Muscle of back (tissue), 11 donors: Measurements from ENCODE around the gene B3GALT5. TPM values are rescaled to one million over a fixed set of nuclear protein-coding genes. Genes with fewer than 3 reads are reported as not detected.
A peak's percentile ranks its signal among the peaks of the same experiment; 100 is the strongest.

Source experiments
- DNase-seq, 3 donors: peaks; one replicate each; pipeline versions ENCODE4 v3.0.0 to v3.0.0-alpha.2; 2013
- polyA plus RNA-seq, 10 donors: library from polyadenylated mRNA; unstranded; fragments of 120-200 nt; gene quantifications; one replicate each; pipeline ENCODE4 v1.2.1, GENCODE V29; 2013; ENCODE audit not compliant: insufficient read length in 10 of 10

The B3GALT5 gene
- polyA plus RNA-seq, 10 donors: 0.08 to 0.50 (median 0.23) TPM

DNA sequence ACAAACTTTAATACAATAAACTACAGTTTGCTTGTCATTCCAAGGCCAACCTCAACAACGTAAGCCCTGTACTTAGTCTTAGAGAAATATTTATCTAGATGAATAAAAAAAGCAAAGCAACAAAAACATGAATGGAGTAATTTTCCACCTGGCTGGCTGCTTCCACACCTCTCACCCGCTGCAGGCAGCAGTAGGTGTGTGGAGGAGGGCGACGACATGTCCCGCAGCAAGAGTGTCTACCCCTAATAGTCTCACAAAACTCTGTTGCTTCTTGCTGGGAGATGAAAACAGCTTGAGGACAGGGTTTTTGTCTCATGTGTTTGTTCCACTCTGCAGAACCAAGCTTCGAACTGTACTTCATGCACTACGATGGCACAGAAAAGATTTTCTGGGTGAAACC lies 83.5 kb downstream of the B3GALT5 start:
- no peak for DNase-seq

DNA sequence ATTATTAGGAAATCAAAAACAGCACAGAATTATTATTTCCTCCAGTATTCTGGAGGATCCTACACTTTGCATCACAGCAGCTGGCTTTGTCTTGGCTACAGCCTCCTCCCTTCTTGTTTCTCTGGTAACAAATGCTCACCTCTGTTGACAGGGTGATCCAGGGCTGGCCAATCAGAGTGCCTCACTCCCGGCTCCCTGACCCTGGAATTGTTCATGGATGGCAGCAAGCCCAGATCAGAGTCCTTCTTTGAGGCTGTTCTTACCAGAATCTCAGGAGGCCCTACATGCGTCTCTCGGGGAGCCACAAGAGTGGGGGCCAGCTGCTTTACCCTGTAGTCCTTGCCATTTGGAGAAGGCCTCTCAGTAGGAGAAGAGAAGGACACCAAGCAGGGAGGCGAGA lies 83.9 kb downstream of the B3GALT5 start:
- peak in 1 of 3 donors; percentile 37 for DNase-seq

DNA sequence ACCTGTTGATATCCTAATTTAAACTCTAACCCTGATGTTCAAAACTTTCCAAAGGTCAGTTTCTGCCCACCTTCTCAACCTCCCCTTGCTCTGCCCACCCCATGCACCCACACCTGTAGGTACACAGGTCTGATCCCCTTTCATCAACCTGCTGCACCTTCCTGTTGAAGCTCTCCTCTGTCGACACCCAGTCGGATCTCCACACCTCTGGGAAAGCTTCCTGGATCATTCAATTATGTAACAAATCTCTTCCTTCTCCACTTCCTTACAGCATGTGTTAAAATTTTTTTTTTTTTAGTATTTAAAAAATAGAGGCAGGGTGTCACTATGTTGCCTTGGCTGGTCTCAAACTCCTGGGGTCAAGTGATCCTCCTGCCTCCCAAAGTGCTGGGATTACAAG lies 87.6 kb downstream of the B3GALT5 start:
- no peak for DNase-seq

DNA sequence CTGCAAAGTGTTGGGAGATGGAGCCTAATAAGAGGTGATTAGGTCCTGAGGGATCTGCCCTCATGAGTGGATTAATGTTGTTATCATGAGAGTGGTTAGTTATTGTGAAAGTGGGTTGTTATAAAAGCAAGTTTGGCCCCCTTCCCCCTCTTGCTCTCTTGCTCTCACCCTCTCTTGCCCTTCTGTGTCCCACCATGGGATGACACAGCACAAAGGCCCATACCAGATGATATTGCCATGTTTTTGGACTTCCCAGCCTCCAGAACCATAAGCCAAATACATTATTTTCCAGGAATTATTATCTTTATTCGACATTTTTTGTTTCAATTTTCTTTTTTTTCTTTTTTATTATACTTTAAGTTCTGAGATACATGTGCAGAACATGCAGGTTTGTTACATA lies 90.8 kb downstream of the B3GALT5 start:
- no peak for DNase-seq

DNA sequence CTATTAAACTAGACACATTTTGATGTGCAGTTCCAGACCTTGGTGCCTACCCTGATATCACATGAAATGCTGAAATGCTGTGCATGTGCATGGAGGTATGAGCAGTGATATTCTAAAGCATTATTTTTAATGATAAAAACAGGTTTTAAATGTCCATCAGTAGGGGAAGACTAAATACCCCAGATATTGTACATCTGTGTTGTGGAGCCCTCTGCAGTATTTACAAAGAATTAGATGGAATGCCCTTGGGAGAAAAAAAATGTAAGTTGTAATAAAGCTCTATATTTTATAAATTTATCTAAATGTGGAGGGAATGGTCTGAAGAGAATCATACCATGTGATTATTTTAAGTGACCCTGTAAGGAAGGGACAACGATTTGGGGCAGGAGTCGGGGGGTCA lies 93.1 kb downstream of the B3GALT5 start:
- no peak for DNase-seq

DNA sequence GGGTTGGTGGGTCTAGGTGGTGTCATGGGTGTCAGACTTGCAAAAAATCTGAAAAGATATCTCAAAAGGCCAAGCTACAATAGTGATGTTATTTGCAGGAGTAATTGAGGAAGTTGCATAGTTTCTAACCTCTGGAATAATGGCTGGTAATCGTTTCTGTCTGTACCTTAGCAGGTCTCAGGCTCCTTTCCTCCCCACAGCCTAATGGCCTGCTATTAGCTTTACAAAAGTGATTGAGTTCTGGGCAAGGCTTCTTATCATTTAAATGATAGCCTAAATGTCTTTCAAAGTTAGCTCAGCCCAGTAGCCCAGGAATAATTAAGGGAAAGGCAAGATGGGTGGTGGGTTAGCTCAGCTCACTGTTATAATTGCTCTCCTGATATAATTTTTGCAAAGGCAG lies 94.6 kb downstream of the B3GALT5 start:
- no peak for DNase-seq

DNA sequence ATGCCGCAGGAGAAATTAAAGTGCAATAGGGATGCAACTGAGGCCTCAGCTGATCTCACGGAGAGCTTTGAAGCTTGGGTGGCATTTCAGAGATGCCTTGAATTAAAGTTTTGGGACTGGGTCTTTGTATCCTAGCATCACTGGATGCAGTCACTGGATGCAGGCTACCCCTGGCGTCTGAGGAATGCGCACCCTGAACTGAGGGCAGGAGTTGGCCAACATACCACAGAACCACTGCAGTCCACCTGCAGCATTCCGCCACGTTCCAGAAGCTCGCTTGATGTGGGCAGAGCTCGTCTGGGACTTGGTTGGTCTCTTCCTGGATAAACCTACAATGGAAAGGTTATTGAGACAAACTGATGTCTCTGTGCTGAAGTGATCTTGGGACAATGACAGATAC lies 98.1 kb downstream of the B3GALT5 start:
- no peak for DNase-seq

DNA sequence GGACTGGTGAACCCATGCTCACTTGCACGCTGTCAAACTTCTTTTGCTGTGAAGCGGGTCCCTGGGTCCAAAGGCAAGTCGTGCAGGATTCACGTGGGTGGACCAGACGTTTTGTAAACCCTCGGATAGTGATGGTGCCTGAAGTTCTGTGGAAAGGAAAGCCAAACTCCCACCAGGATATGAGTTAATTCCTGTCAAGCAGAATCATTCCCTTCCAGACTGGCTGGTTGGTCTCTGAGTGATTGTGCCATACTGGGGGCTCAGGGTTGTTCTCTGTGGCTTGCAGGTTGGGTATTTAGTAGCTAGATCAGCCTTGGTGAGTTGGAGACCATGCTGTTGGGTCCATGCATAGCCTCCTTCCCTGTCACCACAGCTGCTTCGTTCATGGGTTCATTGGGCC lies 99.5 kb downstream of the B3GALT5 start:
- DNase-seq: no peak

DNA sequence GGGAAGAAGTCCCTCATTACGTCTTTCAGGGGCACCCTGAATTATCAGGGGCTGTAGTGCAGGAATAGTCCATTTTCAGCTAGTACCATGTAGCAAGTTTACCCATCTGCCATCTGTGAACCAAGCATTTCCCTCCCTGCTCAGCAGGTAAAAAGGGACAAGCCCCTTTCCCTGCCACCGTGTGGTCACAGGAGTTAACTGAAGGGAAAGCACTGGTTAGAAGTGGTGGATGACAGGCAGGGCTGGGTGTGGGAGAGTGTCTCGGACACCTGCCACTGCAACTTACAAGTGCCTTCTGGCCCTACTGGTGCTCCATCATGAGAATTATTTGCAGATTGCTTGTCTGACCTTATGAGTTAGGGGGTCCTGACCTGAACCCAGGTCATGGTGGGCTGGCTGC lies 100.2 kb downstream of the B3GALT5 start:
- DNase-seq: no peak

DNA sequence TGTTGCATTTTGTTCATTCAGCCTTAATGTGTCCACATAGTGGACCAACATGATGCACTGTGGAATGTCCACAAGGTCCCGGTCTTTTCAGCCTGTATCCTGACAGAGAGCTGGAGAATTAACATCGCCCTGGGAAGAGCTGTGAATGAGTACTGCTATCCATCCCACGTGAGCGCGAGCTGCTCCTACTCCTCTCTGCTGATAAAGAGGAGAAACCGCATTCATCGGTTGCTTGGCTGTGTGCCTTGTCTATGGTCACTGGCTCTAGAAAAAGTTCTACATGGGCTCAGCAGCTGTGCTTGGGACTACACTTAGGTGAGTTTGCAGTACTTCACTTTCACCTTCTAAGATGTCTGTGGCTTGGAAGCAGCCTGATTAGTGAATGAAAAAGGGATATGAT lies 101.2 kb downstream of the B3GALT5 start:
- DNase-seq: no peak

DNA sequence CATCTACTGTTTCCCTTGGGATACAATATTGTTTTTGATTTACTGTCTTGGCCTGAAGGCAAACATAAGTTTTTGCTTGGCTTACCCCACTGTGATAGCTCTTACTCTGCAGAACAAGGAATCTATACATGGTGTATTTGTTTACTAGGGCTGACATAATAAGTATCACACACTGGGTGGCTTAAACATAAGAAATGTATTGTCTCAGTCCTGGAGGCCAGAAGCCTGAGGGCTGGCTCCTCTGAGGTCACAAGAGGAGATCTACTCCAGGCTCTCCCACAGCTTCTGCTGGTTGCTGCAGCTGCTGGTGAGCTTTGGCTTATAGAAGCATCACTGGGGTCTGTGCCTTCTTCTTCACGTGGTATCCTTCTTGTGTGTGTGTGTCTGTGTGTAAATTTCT lies 101.6 kb downstream of the B3GALT5 start:
- peak in 1 of 3 donors; percentile 31 for DNase-seq

DNA sequence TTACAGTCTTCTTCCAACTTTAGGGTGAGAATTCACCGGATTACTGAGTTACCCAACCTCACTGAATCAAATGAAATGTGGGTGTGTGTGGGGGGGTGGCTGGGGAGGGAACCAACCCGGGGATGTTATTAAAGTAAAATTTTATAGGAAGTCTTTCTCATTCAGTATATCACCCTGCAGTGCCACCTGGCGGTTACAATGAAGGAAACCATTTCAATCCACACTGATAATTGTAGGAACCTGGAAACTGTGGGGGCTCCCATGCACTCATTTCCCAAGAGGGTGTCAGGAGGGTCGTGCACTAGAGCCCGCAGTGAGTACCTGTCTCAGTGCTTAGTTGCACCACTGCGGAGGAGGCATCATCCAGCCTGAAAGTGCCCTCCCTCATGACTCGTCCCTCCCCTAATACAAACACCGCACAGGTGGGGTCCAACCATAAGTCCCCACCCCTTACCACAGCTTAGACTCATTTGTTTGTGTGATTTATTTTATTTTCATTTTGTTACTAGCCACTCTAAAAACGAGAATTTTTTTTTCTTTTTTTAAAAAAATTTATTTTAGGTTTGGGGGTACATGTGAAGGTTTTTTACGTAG lies 103.2 kb downstream of the B3GALT5 start:
- DNase-seq: peak; percentile 36 to 67 (median 49)

DNA sequence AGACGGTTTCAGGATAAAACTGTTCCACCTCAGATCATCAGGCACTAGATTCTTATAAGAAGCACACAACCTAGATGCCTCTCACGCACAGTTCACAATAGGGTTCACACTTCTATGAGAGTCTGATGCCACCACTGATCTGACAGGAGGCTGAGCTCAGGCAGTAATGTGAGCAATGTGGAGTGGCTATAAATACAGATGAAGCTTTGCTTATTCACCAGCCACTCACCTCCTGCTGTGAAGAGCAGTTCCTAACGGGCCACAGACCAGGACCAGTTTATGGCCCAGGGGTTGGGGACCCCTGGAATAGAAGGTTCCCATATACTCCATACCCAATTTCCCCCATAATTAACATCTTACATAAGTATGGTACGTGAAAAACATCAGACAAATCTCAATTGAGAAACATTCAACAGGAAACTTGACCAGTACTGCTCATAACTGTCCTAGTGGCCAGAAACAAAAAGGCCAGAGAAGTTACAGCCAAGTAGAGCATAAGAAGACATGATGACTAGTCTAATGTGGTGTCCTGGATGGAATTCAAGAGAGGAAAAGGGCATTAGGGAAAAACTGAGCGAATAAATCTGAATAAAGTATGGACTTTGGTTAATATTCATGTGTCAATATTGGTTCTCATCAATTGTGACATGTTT lies 107.5 kb downstream of the B3GALT5 start:
- no peak for DNase-seq

DNA sequence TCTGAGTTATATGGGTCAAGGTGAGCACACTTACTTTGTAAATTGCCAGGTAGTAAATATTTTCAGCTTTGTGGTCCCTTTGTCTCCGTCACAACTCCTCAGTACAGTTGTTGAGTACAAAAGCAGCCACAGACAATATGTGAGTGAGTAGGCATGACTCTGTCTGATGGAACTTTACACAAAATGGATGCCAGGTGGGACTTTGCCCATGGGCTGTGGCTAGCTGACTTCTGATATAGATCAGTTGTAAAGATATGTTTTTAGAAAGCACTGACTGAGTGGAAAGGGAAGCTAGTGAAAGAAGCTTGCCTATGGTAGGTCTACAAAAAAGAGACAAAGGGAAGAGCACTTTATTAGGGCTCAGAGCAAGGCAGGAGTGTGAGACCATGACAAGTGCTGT lies 109.1 kb downstream of the B3GALT5 start:
- DNase-seq: no peak

Other genes starting within 250 kb of the B3GALT5 start
- gene LCA5L, start 167.2 kb upstream of the B3GALT5 start, polyA plus RNA-seq: 1 to 10 TPM in 5 of 10 donors, under 1 TPM in 5; 0.41 to 3.3 (median 0.95) TPM
- gene SH3BGR, start 161.0 kb upstream of the B3GALT5 start, polyA plus RNA-seq: 100 to 1,000 TPM; 102 to 237 (median 191) TPM
- gene IGSF5, start 132.2 kb downstream of the B3GALT5 start, polyA plus RNA-seq: 1 to 10 TPM in 9 of 10 donors, under 1 TPM in 1; 0.41 to 2.9 (median 1.6) TPM